ENCODE measurements around the gene IFT122. TPM values are rescaled to one million over a fixed set of nuclear protein-coding genes. Genes with fewer than 3 reads are reported as not detected.

IFT122 gene
- total and polyA plus RNA-seq, 2 of the 4 experiments (the other 2 are of a cell fraction), result 16.8 to 28.0 TPM

DNA sequence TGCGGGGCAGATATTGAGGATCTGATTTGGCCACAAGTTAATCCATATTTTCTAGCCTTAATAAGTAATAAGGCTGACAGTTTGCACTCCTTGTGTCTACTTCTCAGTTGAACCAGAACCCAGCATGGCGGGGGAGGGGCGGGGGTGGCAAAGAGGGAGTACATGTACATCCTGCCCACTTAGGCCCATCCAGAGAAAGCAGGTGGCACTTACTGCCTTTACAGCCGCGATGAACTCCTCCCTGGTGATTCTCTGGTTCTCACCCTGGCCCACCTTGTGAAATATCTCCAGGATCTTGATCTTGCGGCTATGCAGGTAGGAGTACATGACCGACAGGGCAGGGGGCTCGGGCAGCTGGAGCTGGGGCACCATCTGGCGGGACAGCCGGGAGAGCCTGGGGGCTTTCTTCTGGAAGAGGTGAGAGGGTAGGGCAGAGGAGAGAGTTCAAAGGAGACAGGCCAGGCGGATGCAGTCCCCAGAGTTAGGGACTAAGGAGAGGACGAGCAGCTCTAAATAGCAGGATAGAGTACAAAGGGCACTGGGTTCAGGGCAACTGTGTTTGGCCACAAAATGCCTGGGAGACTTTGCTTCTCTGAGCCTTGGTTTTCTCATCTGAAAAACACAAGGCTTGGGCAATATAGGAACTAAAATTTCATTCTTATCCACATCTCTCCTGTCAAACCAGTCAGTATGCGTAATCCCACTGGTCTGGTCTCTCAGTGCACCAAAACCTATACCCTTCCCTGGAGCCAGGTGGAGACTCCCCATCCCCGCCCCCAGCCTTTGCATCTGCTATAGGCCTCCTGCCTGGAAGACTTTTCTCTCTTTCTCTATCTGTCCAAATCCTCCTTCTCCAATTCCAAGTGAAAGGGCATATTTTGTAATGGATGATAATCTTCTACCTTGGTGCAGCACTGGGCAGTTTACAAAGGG lies 21.7 kb upstream of the IFT122 start:
- ATAC-seq (ENCODE audit: low read depth), result no peak
- Histone ChIP-seq H3K18ac (ENCODE audit: low read depth, low read length) (peak overlapping the region; percentile 80), H3K14ac (replicated peaks; ENCODE audit: low read depth, low read length) (peak overlapping the region; percentile 89), H2BK15ac (ENCODE audit: low read depth, low read length) (peak overlapping the region; percentile 83; the same call in 1 of the 3 replicates), H2AK9ac (replicated peaks; ENCODE audit: low read depth, low read length, poor library complexity) (no peak overlapping the region), H3K4me2 (ENCODE audit: low read depth, low read length) (no peak overlapping the region), H3K79me1 (ENCODE audit: low read depth in 1 of 2, low read length in 2 of 2) (peaks cover 0 to 5% of the 10 kb centered on the region in 2 experiments; a peak in 1 of 4 replicates), H3K4me1 (ENCODE audit: control insufficient read depth, insufficient read depth, low read length) (peaks cover 18% of the 10 kb centered on the region), H4K8ac (ENCODE audit: low read depth in 2 of 2, low read length in 2 of 2) (peak overlapping the region in 1 of 2 experiments; percentile 80; a peak in 1 of 4 replicates), H4K20me1 (ENCODE audit: insufficient read depth, low read length) (peaks cover 4% of the 10 kb centered on the region; the same call in 1 of the 2 replicates), H3K9ac (ENCODE audit: low read depth, low read length) (no peak overlapping the region), H2AFZ (replicated peaks; ENCODE audit: low read length, poor library complexity) (no peak overlapping the region), H3K9me3 (ENCODE audit: control insufficient read depth, insufficient read depth, low read length) (no peaks in the 10 kb centered on the region; the same call in 1 of the 2 replicates), H3K4me3 (ENCODE audit: insufficient read depth, low read depth, low read length) (no peak overlapping the region), H2BK5ac (ENCODE audit: low read depth, low read length, poor library complexity, severe bottlenecking) (no peak overlapping the region), H3K56ac (ENCODE audit: extremely low read depth, insufficient read depth, low read length) (no peak overlapping the region), H3K23ac (ENCODE audit: low read depth, low read length) (peak overlapping the region; percentile 72; the same call in 1 of the 2 replicates), H4K91ac (ENCODE audit: insufficient read depth, low read depth, low read length) (peak overlapping the region; percentile 65; the same call in 1 of the 2 replicates), H3K4ac (ENCODE audit: low read depth, low read length) (peak overlapping the region; percentile 85), H2BK20ac (ENCODE audit: low read depth, low read length) (peak overlapping the region; percentile 86), H4K5ac (ENCODE audit: low read depth, low read length) (peak overlapping the region; percentile 71; the same call in 1 of the 2 replicates), H3K27ac (ENCODE audit: insufficient read depth, low read length) (peak overlapping the region; percentile 74; the same call in 1 of the 2 replicates), H2BK120ac (ENCODE audit: low read depth, low read length) (peak overlapping the region; percentile 88), H2AK5ac (ENCODE audit: low read depth, low read length) (peak overlapping the region; percentile 67), H3K9me1 (ENCODE audit: insufficient read depth, low read length) (peaks cover 30% of the 10 kb centered on the region), H3K27me3 (ENCODE audit: control insufficient read depth, insufficient read depth, low read length) (no peaks in the 10 kb centered on the region), H3K36me3 (ENCODE audit: control insufficient read depth, insufficient read depth, low read length) (no peaks in the 10 kb centered on the region)
- POLR2A ChIA-PET (ENCODE audit: unreplicated experiment), result no interaction called here
- dilution Hi-C loops (cut with HindIII; ENCODE audit: low sequenced_read_pairs, unreplicated experiment), result no loop called here
- intact Hi-C loops (cut with micrococcal nuclease), result no loop called here
- CTCF ChIA-PET, result no interaction called here
- in situ Hi-C loops (cut with MboI; ENCODE audit: low sequenced_read_pairs), result no loop called here
- BruUV-seq (replicated peaks), result no TSS peak
- no peak for DNase-seq
- 100% methylated on average over 3 of the region's 14 CpGs; no CpG with 5 or more reads in 1 of the 2 experiments for WGBS, 2 experiments (ENCODE audit: extremely low coverage in 2 of 2, insufficient read length in 1 of 2)
- TF ChIP-seq, protein P1, sequence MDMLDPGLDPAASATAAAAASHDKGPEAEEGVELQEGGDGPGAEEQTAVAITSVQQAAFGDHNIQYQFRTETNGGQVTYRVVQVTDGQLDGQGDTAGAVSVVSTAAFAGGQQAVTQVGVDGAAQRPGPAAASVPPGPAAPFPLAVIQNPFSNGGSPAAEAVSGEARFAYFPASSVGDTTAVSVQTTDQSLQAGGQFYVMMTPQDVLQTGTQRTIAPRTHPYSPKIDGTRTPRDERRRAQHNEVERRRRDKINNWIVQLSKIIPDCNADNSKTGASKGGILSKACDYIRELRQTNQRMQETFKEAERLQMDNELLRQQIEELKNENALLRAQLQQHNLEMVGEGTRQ (IDR thresholded peaks at IDR 0.05; ENCODE audit: low read depth, low read length), result no peak
- TF ChIP-seq CEBPB (IDR thresholded peaks at IDR 0.05; ENCODE audit: low read depth, low read length) (no peak), POLR2A (IDR thresholded peaks at IDR 0.05; ENCODE audit: low read depth, low read length) (no peak), MXI1 (IDR thresholded peaks at IDR 0.05; ENCODE audit: borderline replicate concordance, low read depth, low read length) (no peak), RAD21 (IDR thresholded peaks at IDR 0.05; ENCODE audit: low read length) (no peak), MAFK (IDR thresholded peaks at IDR 0.05; ENCODE audit: low read depth, low read length) (no peak), MAZ (IDR thresholded peaks at IDR 0.05; ENCODE audit: borderline replicate concordance, low read depth, low read length) (no peak), SMC3 (IDR thresholded peaks at IDR 0.05; ENCODE audit: low read depth, low read length) (no peak), CHD1 (IDR thresholded peaks at IDR 0.05; ENCODE audit: low read depth, low read length) (no peak), BHLHE40 (IDR thresholded peaks at IDR 0.05; ENCODE audit: low read depth, low read length) (no peak), NFE2L2 (IDR thresholded peaks at IDR 0.05; ENCODE audit: low read depth, low read length) (no peak), FOS (IDR thresholded peaks at IDR 0.05; ENCODE audit: low read depth, low read length) (no peak)
- TF ChIP-seq, protein P2, sequence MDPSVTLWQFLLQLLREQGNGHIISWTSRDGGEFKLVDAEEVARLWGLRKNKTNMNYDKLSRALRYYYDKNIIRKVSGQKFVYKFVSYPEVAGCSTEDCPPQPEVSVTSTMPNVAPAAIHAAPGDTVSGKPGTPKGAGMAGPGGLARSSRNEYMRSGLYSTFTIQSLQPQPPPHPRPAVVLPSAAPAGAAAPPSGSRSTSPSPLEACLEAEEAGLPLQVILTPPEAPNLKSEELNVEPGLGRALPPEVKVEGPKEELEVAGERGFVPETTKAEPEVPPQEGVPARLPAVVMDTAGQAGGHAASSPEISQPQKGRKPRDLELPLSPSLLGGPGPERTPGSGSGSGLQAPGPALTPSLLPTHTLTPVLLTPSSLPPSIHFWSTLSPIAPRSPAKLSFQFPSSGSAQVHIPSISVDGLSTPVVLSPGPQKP (IDR thresholded peaks at IDR 0.05; ENCODE audit: borderline replicate concordance, low read depth, low read length), result no peak
- TF ChIP-seq, protein P3, sequence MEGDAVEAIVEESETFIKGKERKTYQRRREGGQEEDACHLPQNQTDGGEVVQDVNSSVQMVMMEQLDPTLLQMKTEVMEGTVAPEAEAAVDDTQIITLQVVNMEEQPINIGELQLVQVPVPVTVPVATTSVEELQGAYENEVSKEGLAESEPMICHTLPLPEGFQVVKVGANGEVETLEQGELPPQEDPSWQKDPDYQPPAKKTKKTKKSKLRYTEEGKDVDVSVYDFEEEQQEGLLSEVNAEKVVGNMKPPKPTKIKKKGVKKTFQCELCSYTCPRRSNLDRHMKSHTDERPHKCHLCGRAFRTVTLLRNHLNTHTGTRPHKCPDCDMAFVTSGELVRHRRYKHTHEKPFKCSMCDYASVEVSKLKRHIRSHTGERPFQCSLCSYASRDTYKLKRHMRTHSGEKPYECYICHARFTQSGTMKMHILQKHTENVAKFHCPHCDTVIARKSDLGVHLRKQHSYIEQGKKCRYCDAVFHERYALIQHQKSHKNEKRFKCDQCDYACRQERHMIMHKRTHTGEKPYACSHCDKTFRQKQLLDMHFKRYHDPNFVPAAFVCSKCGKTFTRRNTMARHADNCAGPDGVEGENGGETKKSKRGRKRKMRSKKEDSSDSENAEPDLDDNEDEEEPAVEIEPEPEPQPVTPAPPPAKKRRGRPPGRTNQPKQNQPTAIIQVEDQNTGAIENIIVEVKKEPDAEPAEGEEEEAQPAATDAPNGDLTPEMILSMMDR (conservative IDR thresholded peaks at IDR 0.05; ENCODE audit: low read depth, low read length), result no peak

All from IMR-90 (cell line).